HepG2 (cell line): ENCODE data around the gene CACNA1C. TPM values are rescaled to one million over a fixed set of nuclear protein-coding genes. Genes with fewer than 3 reads are reported as not detected.

Experiments used
- ATAC-seq: fragments of 200-7000 bp; cut with Tn5 transposase; 3 replicates; pipeline ENCODE4 v1.9.1; 2020; ENCODE audit warnings: mild to moderate bottlenecking, moderate library complexity
- BruUV-seq: library from RNA; stranded (reverse); fragments of 400-500 nt; replicated peaks from 2 replicates; lab custom pipeline; 2021; lab: Mats Ljungman, UMichigan
- CTCF ChIA-PET: fragments of 300-600 bp; formaldehyde crosslinking; extraction: SDS; loops from one replicate; lab custom pipeline; 2021; ENCODE audit warnings: low total read pairs, inconsistent platforms, low intra/inter-chr PET ratio; lab: Yijun Ruan, JAX
- POLR2A ChIA-PET: fragments of 350-600 bp; sonication (Branson Sonifier 250); formaldehyde crosslinking; loops from one replicate; lab custom pipeline; 2020; ENCODE audit warnings: antibody characterized with exemption, inconsistent platforms; lab: Yijun Ruan, JAX
- DNase-seq: peaks from one replicate; pipeline ENCODE4 v3.0.0-alpha.2; 2015; ENCODE audit warnings: low spot score
- FAIRE-seq: peaks from 3 replicates; lab custom pipeline; 2011; peaks lifted over from hg19 to GRCh38; lab: Jason Lieb, UNC
- H2AFZ ChIP-seq: one replicate; pipeline ENCODE4 v1.6.1; 2011; ENCODE audit warnings: low read length, inconsistent platforms
- H3K27ac ChIP-seq: fragments of 300-600 bp; 3 replicates; pipeline ENCODE4 v1.8.0; 2011; ENCODE audit warnings: mixed run types, mild to moderate bottlenecking, mixed read lengths, low read length, inconsistent platforms; ENCODE audit not compliant: insufficient read depth; ENCODE audit errors: extremely low read length
- H3K27me3 ChIP-seq, 2 experiments: fragments of 200-600 bp in 1 of 2; 2 replicates in 1 of 2; 3 replicates in 1 of 2; pipeline versions ENCODE4 v1.6.0 to v1.8.0; 2011; ENCODE audit warnings: low read length in 2 of 2, mild to moderate bottlenecking in 2 of 2, moderate library complexity in 2 of 2, inconsistent platforms in 1 of 2; ENCODE audit not compliant: insufficient read depth in 2 of 2, control insufficient read depth in 1 of 2
- H3K36me3 ChIP-seq, 2 experiments: fragments of 200-600 bp in 1 of 2; replicated peaks in 1 of 2; 2 replicates in 1 of 2; 3 replicates in 1 of 2; pipeline versions ENCODE4 v1.5.1 to v1.8.0; 2011; ENCODE audit warnings: low read length in 2 of 2, inconsistent platforms in 1 of 2; ENCODE audit not compliant: insufficient read depth in 2 of 2, control insufficient read depth in 1 of 2
- H3K4me1 ChIP-seq: 2 replicates; pipeline ENCODE4 v1.5.1; 2012; ENCODE audit warnings: low read length, inconsistent platforms; ENCODE audit not compliant: insufficient read depth
- H3K4me2 ChIP-seq: 2 replicates; pipeline ENCODE4 v1.6.0; 2011; ENCODE audit warnings: low read depth, low read length, inconsistent platforms
- H3K4me3 ChIP-seq, 3 experiments: fragments of 200-600 bp in 1 of 3; sonication (generic), shearing (Covaris generic) in 1 of 3; replicated peaks in 1 of 3; 2 replicates each; pipeline ENCODE4 v1.5.1; 2011 to 2016; ENCODE audit warnings: low read length in 3 of 3, inconsistent platforms in 2 of 3, low read depth in 2 of 3, mild to moderate bottlenecking in 2 of 3, control low read depth in 1 of 3, mixed read lengths in 1 of 3; ENCODE audit not compliant: insufficient read depth in 1 of 3
- H3K79me2 ChIP-seq: one replicate; pipeline ENCODE4 v1.6.1; 2011; ENCODE audit warnings: low read length, inconsistent platforms; ENCODE audit not compliant: insufficient read depth
- H3K9ac ChIP-seq: 2 replicates; pipeline ENCODE4 v1.6.0; 2011; ENCODE audit warnings: mild to moderate bottlenecking, low read depth, low read length, inconsistent platforms; ENCODE audit not compliant: insufficient read depth
- H3K9me3 ChIP-seq: 2 replicates; pipeline ENCODE4 v1.5.1; 2012; ENCODE audit warnings: mild to moderate bottlenecking, low read length
- H4K20me1 ChIP-seq: 2 replicates; pipeline ENCODE4 v1.6.0; 2011; ENCODE audit warnings: inconsistent platforms, mild to moderate bottlenecking, low read length, moderate library complexity; ENCODE audit not compliant: insufficient read depth
- AGO1 ChIP-seq: fragments of 200-400 bp; formaldehyde crosslinking; IDR thresholded peaks from 2 replicates; pipeline ENCODE4 v1.6.1; 2017; ENCODE audit warnings: mild to moderate bottlenecking, low read depth, low read length, moderate library complexity; ENCODE audit not compliant: poor library complexity, severe bottlenecking
- ATF7 ChIP-seq, 2 experiments: fragments of 450-650 bp in 1 of 2; sonication (generic) in 1 of 2; formaldehyde crosslinking in 1 of 2; IDR thresholded peaks; 2 replicates each; pipeline versions ENCODE4 v1.4.0 to v1.6.1; 2016 to 2020; ENCODE audit warnings: antibody characterized with exemption in 1 of 2, mild to moderate bottlenecking in 1 of 2, missing genetic modification reagents in 1 of 2
- CEBPZ ChIP-seq: IDR thresholded peaks from 2 replicates; pipeline ENCODE4 v1.6.1; 2012; ENCODE audit warnings: low read length, improper control_type of control experiment
- MLX ChIP-seq: IDR thresholded peaks from 2 replicates; pipeline ENCODE4 v1.6.1; 2016
- PAF1 ChIP-seq: IDR thresholded peaks from 2 replicates; pipeline ENCODE4 v1.6.1; 2016; ENCODE audit warnings: missing genetic modification reagents, missing compliant biosample characterization
- REXO4 ChIP-seq: sonication (generic); formaldehyde crosslinking; IDR thresholded peaks from 2 replicates; pipeline ENCODE4 v1.8.0; 2022; ENCODE audit warnings: missing genetic modification reagents, mild to moderate bottlenecking, borderline replicate concordance
- SAP130 ChIP-seq: IDR thresholded peaks from 2 replicates; pipeline ENCODE4 v1.6.1; 2016; ENCODE audit warnings: low read depth
- TFDP1 ChIP-seq: IDR thresholded peaks from 2 replicates; pipeline ENCODE4 v1.6.1; 2016; ENCODE audit warnings: missing compliant biosample characterization, missing genetic modification reagents, borderline replicate concordance
- ZBED4 ChIP-seq: sonication (generic); formaldehyde crosslinking; IDR thresholded peaks from 2 replicates; pipeline ENCODE4 v1.4.0; 2020; ENCODE audit warnings: missing genetic modification reagents, borderline replicate concordance
- ZNF225 ChIP-seq: sonication (generic); formaldehyde crosslinking; IDR thresholded peaks from 2 replicates; pipeline ENCODE4 v1.4.0; 2020; ENCODE audit warnings: mild to moderate bottlenecking, missing genetic modification reagents
- ZNF282 ChIP-seq: fragments of 450-650 bp; IDR thresholded peaks from 2 replicates; pipeline ENCODE4 v1.6.1; 2018; ENCODE audit not compliant: partially characterized antibody
- ZNF292 ChIP-seq: sonication (generic); formaldehyde crosslinking; IDR thresholded peaks from 2 replicates; pipeline ENCODE4 v1.8.1; 2022; ENCODE audit warnings: mild to moderate bottlenecking, low read depth, missing genetic modification reagents, borderline replicate concordance
- ZNF615 ChIP-seq: sonication (generic); formaldehyde crosslinking; IDR thresholded peaks from 2 replicates; pipeline ENCODE4 v1.5.0; 2020; ENCODE audit warnings: mild to moderate bottlenecking, missing genetic modification reagents, borderline replicate concordance
- WGBS: methylation state at CpG from one replicate; pipeline ENCODE4 v1.1.6; 2017; ENCODE audit warnings: low lambda C conversion rate; 5-methylcytosine and 5-hydroxymethylcytosine counted together
- in situ Hi-C: cut with HindIII; loops from 2 replicates; pipeline ENCODE4 v1.10.0; 2017; ENCODE audit warnings: low pct_unique_long_range_greater_than_20kb; ENCODE audit not compliant: extremely low pct_ligation_motif_present
- intact Hi-C: fragments of 100-400 bp; cut with micrococcal nuclease; formaldehyde crosslinking; loops from one replicate; pipeline ENCODE4 v1.10.0; 2022; ENCODE audit not compliant: unreplicated experiment
- polyA plus RNA-seq, 8 experiments: library from polyadenylated mRNA; depleted of rRNA in 3 of 8; stranded (reverse) in 7 of 8; unstranded in 1 of 8; fragments of >200 nt; fragmentation: Illumina TruSeq in 4 of 8; extraction: Trizol in 4 of 8; gene quantifications; 2 replicates each; pipeline versions ENCODE4 v1.2.1 to v1.2.3, GENCODE V29; 2011 to 2016; ENCODE audit warnings: low read depth in 4 of 8, missing spikeins in 1 of 8, mixed read lengths in 1 of 8; ENCODE audit not compliant: insufficient read depth in 1 of 8
- total RNA-seq, 5 experiments: library from RNA; depleted of rRNA; stranded (reverse); fragments of >200 nt; fragmentation: Illumina TruSeq; extraction: Trizol; gene quantifications; 2 replicates each; pipeline ENCODE4 v1.2.3, GENCODE V29; 2016; ENCODE audit warnings: low read depth in 1 of 5

The CACNA1C gene
- total and polyA plus RNA-seq, 2 of the 13 experiments (the other 11 are each of a cell fraction or from before 2014, with no cell fraction given) = not detected

- ChIA-PET POLR2A (no interaction called here), CTCF (no interaction called here)
- no peak for DNase-seq
- ATAC-seq = no peak
- Histone ChIP-seq H3K79me2 (no peaks in the 10 kb centered on the region), H3K4me1 (no peaks in the 10 kb centered on the region), H3K36me3 (no peaks in the 10 kb centered on the region), H3K4me2 (no peak overlapping the region), H3K4me3 (no peak overlapping the region), H4K20me1 (no peaks in the 10 kb centered on the region), H3K27me3 (peaks cover 0 to 21% of the 10 kb centered on the region in 2 experiments; a peak in 2 of 5 replicates), H3K9me3 (no peaks in the 10 kb centered on the region), H3K27ac (no peak overlapping the region), H2AFZ (no peak overlapping the region), H3K9ac (no peak overlapping the region)
- TF ChIP-seq ZBED4 (CRISPR knock-in tag) (no peak), ZNF292 (CRISPR knock-in tag) (no peak), TFDP1 (CRISPR knock-in tag) (no peak), AGO1 (no peak), SAP130 (CRISPR knock-in tag) (no peak), ZNF282 (no peak), MLX (CRISPR knock-in tag) (no peak), REXO4 (no peak), ZNF615 (CRISPR knock-in tag) (no peak), CEBPZ (no peak), PAF1 (no peak), ATF7 (IDR thresholded peaks at IDR 0.05) (no peak), ATF7 (CRISPR knock-in tag; IDR thresholded peaks at IDR 0.05) (no peak), ZNF225 (CRISPR knock-in tag) (no peak)
- intact Hi-C loops = no loop called here
- BruUV-seq = no TSS peak
- no peak for FAIRE-seq
- in situ Hi-C loops = no loop called here
- 9% methylated on average over 3 of the region's 3 CpGs for WGBS
Measured at GRCh38 chr12:2335916-2336315, 283.1 kb downstream of the CACNA1C start.
